ENCODE data around the gene DNAJB12. TPM values are rescaled to one million over a fixed set of nuclear protein-coding genes. Genes with fewer than 3 reads are reported as not detected.

Gene DNAJB12
- total and polyA plus RNA-seq, 12 donors, result 36.3 to 67.0 (median 47.8) TPM

DNA sequence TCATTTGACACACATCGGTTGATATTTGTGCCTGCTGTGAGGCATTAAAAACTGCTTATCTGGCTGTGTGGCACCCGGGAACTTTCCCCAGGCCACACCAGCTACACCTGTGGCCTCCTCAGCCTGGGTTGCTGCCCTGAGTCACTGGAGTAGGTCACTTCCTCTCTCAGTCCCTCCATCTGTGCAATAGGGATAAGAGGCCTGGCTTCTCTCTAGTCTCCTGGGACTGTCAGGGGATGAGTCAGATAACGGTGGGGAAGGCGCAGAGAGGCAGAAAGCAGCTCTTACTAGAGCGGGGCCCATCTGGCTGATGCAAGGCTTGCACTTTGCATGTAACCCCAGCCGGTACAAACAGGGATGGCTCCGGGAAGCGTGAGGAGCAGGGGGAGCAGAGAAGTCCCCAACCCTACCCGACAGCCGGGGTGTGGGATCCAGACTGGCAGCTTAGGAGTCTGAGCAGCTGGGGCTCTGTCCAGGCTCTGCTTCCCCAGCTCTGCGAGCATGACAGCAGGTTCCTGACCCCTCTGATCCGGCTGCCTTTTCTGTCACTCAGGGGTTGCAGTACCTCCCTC is 34.0 kb downstream of the DNAJB12 start:
- Histone ChIP-seq H3K4me3 (no peak overlapping the region), H3K4me1 (replicated peaks in 1 of 2) (peaks cover 50 to 73% of the 10 kb centered on the region in 2 donors), H3K27me3 (no peaks in the 10 kb centered on the region), H3K9me3 (replicated peaks in 1 of 3) (no peaks in the 10 kb centered on the region), H3K36me3 (replicated peaks in 1 of 2) (no peaks in the 10 kb centered on the region), H3K27ac (peak overlapping the region; percentile 92 to 98 (median 96))
- DNase-seq, result peak; percentile 76 to 94 (median 91)
- WGBS, 4 donors, result 4 to 14% (median 10%) methylated on average over 6 to 12 of the region's 12 CpGs
- intact Hi-C loops (cut with DNase I), result loop anchor here in 1 of 2 donors (10.0 kb wide), 1 partner anchor 46 kb away; the partner anchor contains the start of gene DDIT4
- peak; percentile 47 to 88 for TF ChIP-seq POLR2A (IDR thresholded peaks at IDR 0.05)
- TF ChIP-seq, protein P1, sequence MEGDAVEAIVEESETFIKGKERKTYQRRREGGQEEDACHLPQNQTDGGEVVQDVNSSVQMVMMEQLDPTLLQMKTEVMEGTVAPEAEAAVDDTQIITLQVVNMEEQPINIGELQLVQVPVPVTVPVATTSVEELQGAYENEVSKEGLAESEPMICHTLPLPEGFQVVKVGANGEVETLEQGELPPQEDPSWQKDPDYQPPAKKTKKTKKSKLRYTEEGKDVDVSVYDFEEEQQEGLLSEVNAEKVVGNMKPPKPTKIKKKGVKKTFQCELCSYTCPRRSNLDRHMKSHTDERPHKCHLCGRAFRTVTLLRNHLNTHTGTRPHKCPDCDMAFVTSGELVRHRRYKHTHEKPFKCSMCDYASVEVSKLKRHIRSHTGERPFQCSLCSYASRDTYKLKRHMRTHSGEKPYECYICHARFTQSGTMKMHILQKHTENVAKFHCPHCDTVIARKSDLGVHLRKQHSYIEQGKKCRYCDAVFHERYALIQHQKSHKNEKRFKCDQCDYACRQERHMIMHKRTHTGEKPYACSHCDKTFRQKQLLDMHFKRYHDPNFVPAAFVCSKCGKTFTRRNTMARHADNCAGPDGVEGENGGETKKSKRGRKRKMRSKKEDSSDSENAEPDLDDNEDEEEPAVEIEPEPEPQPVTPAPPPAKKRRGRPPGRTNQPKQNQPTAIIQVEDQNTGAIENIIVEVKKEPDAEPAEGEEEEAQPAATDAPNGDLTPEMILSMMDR (IDR thresholded peaks at IDR 0.05), result peak in 1 of 6 experiments; percentile 24

DNA sequence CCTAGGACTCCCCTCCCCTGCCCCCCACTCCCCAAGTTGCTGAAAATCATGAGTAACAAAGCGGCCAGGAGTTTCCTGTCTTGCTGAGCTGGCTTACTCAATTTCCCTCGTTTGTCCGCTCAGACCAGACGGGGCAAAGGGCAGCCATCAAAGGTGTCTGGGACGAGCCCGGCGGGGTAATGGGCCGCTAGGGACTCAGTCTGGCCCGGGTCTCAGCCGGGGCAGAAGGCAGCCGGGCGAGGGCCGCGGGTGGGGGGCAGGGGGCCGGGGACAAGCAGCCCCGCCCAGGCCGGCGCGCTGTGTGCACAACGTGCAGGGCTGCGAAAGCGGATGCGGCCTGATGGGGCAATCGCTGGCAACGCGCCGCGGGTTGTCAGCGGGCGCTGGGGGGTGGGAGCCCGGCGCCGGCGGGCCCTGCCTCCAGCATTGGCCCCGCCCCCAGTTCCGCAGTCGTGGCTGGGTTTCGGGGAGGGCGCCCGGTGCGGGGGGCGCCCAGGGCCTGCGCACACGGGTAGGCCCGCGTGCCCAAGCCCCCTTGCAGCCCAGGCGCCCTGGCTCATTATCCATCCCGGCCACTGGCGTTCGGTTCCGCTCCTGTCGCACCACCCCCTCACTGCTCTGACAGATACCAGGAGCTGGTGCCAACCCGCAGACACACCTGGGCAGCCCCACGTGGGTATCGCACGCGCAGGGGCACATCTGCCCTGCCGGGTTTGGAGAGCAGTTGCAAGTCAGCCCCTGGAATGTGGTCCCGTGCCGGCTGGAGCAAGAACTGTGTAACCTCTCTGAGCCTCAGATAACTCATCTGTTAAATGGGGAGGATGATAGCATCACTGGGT is 35.1 kb downstream of the DNAJB12 start:
- peak; percentile 14 to 59 for TF ChIP-seq POLR2A (IDR thresholded peaks at IDR 0.05)
- TF ChIP-seq, protein P1 (IDR thresholded peaks at IDR 0.05), result no peak

DNA sequence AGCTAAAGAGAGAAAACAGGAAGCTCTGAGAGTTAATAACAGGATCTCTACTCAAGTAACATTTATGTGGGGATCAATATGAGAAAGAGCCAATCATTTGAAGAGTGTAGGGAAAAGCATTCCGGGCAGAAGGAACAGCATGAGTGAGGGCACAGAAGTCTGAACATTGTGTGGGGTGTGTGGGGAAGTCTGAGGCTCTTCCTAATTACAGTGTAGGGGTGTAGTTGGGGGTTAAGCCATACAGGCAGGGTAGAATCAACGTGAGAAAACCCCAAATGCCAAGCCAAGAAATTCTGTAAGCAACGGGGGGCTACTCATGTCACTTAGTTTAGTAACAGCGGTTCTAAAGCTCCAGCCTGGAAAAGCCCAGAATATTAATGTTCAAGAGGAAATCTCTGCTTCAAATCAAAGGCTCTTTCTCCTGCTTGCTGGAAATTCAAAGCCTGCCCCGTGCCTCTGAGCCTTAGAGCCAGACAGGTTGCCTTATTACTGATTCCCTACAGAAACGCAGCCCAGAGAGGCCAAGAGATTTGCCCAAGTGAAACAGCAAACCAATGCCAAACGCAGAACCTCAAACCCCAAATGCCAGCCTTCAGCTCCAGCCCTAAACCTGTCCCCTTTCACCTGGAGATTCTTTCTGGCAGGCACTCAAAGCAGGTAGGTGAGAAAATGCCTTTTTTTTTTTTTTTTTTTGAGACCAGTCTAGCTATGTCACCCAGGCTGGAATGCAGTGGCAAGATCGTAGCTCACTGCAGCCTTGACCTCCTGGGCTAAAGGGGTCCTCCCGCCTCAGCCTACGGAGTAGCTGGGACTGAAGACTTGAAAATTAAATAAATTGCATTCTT is 36.1 kb downstream of the DNAJB12 start:
- no peaks in the 10 kb centered on the region for H3K9me3 ChIP-seq (replicated peaks in 1 of 3)
- peak in 2 of 7 donors; percentile 50 to 53 for DNase-seq
- intact Hi-C loops (cut with DNase I), result no loop called here
- 50 to 76% (median 56%) methylated on average over 8 to 10 of the region's 10 CpGs for WGBS, 4 donors
- peak overlapping the region; percentile 92 to 98 (median 96) for H3K27ac ChIP-seq
- no peaks in the 10 kb centered on the region for H3K36me3 ChIP-seq (replicated peaks in 1 of 2)
- no peaks in the 10 kb centered on the region for H3K27me3 ChIP-seq
- H3K4me1 ChIP-seq (replicated peaks in 1 of 2), result peaks cover 62 to 77% of the 10 kb centered on the region in 2 donors
- TF ChIP-seq, protein P1 (IDR thresholded peaks at IDR 0.05), result no peak
- TF ChIP-seq POLR2A (IDR thresholded peaks at IDR 0.05), result no peak
- H3K4me3 ChIP-seq, result peak overlapping the region in 1 of 4 donors; percentile 35

More for the DNA sequence above, 35.1 kb downstream of the DNAJB12 start:
- Histone ChIP-seq H3K36me3 (replicated peaks in 1 of 2) (no peaks in the 10 kb centered on the region), H3K27me3 (no peaks in the 10 kb centered on the region), H3K9me3 (replicated peaks in 1 of 3) (no peaks in the 10 kb centered on the region), H3K4me1 (replicated peaks in 1 of 2) (peaks cover 61 to 77% of the 10 kb centered on the region in 2 donors), H3K27ac (peak overlapping the region; percentile 92 to 98 (median 96)), H3K4me3 (peak overlapping the region in 2 of 4 donors; percentile 8 to 35)
- intact Hi-C loops (cut with DNase I), result loop anchor here in 1 of 2 donors (10.0 kb wide), 1 partner anchor 45 kb away; the partner anchor contains the start of gene DDIT4
- peak; percentile 92 to 97 (median 95) for DNase-seq
- WGBS, 4 donors, result 6 to 29% (median 6%) methylated on average over 2 to 60 of the region's 60 CpGs

Data from adrenal gland (tissue), 12 donors.